Stimulated activated CD8-positive, alpha-beta memory T cell treated with anti-CD3 and anti-CD28 coated beads, Interleukin-15, amount 100 ng/mL, for 1 hour (primary cell): ENCODE results near the gene A4GNT.
"Not testable (repeated sequence)": the region's sequence is repeated elsewhere in the genome, so short reads cannot be mapped to it uniquely, and the experiment has no call there.

ENCODE experiments used
- DNase-seq: peaks from one replicate; pipeline ENCODE4 v3.0.0-alpha.2; 2020; ENCODE audit warnings: low read depth

A4GNT gene

DNA sequence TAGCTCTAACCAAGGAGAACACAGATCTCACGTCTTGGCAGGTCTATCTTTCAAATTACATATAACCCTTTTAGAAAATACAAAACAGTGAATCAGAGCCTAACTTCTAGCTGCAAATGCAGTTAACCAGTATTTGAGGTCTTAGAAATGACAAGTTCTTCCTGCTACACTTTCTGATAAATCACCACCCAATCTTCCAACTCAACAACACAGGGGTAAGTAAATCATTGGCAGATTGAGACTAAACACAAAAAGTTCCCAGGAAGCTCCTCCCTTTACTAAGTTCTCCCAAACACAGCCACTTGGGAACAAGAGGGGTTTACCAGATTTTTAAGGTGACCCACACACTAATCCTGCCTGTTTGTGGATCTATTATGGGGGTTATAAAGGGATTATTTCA is at the start of gene A4GNT:
Gene A4GNT, minus strand, starts transcription at position 152 of the 400 bp plus-strand sequence. CDS start 1,134 bp downstream, outside the sequence.
- DNase-seq = no peak

DNA sequence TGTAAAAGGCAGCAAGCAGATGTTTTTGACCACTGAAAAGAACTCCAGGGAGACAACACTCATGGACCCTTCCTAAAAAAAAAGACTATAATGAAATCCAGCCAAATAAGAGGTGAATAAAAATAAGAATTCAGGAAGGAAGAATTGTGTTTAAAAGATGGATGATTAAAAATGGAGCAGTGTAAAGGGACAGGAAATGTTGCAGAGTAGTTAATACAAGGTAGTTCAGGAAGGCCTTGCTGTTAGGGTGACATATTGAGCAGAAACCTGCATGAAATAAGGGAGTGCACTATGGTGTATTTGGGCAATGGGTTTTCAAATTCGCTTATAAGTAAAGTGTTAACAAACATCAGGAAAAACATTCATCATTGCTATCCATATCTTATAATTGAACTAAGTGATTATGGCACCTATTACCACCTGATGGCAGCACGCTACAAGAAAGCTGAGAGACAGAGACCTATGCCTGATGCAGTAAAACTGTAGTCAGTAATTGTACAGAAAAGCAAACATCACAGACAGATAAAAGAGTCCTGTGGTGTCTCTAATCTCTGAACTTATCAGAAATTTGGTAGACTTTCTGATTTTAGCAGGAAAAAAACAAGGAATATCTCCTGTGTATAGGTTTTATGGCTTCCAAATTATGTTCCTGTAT is 48.3 kb upstream of the A4GNT start:
- no peak for DNase-seq

DNA sequence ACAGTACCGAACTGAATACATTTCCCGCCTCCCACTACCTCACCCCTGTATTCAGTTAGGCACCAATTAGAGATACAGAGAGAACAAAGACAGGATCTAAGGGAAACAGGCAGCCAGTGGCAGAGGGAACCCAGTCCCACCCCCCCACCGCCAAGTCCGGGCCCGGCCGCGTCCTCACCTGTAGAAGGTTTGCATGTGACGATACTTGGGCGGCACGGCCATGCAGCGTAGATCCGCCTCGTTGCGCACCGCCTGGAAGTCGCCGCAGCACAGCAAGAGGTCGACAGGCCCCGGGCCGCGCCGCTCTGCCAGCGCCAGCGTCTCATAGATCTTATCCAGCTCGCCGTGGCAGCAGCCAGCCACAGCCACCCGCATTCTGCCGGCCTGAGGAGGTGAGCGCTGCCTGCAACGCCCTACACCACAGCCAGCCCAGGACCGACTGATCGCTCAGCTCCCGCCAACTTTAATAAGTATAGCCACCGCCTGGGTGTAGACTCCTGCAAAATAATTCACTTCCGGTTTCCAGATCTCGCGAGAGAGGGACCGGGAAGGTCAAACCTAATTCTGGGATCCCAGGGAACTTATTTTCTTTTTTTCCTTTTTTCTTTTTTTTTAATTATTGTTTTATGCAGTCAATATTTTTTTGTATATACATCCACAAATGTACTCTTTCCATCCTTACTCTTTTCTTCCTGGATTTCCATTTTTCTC is 42.4 kb upstream of the A4GNT start, which contains the start of gene DBR1:
Gene DBR1, minus strand, starts transcription at position 501 of the 711 bp plus-strand sequence. Its CDS starts 126 bp downstream, at position 375.
- peak; percentile 40 for DNase-seq

DNA sequence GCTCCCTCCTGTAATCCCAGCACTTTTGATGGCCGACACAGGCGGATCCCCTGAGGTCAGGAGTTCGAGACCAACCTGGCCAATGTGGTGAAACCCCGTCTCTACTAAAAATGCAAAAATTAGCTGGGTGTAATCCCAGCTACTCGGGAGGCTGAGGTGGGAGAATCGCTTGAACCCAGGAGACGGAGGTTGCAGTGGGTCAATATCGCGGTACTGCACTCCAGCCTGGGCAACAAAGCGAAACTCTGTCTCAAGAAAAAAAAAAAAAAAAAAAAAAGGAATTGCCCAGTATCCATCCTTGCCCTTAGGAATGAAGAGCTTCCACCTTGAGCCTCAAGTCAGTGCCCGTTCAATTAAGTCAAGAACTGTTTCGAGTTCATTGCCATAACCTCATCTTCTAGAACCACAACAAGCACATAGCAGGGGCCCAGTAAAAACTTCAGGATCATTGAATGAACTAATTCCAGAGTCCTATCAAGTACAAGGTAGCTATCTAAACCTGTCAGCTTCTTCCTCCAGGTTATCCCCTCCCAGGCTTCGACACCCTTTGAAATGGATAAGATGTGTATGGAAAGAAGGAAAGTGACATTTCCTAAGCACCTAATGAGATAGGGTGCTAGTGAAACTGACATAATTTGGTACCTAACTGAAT is 41.7 kb upstream of the A4GNT start:
- no peak for DNase-seq

DNA sequence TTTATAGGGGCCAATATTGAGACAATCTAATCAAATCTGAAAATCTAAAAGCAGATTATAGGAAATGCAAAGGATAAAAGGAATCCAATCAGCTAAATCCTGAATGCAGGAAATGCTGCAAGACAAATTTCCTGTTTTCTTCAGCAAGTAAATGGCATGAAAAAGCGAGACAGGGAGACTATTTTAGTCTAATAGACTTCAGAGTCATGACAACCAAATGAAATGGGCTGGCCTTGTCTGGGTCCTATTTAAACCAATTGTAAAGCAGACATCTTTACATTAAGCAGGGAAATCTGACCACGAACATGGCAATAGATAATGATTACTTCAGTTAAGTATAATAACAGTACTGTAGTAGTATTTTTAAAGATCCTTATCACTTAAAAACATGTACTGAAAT is 40.4 kb upstream of the A4GNT start:
- no peak for DNase-seq

DNA sequence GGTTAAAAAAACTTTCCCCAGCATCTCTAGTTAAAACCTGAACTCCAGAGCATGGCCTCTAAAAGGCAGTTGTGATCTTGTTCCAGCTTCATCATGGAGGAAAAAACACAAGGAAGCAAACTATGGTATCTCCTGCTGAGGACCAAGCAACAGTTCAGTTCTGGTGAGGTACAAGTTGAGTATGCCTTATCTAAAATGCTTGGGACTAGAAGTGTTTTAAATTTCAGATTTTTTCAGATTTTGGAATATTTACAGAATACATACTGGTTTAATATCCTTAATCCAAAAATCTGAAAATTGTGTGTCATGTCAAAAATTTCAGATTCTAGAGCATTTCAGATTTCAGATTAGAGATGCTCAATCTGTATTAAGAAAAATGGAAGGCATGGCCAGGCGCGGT is 32.9 kb upstream of the A4GNT start:
- DNase-seq = no peak

DNA sequence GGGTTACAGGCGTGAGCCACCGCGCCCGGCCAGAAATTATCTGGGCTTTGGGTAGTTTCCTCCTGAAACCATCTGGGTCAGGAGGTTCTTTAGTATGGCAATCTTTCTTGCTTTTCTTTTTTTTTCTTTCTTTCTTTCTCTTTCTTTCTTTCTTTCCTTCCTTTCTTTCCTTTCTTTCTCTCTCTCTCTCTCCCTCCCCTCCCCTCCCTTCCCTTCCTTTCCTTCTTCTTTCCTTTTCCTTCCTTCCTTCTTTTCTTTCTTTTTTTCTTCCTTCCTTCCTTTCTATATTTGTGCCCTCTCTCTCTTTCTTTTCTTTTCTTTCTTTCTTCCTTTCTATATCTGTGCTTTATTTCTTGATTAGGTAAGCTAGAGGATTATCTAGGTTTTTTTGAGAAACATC is 25.6 kb upstream of the A4GNT start:
- DNase-seq = no peak

DNA sequence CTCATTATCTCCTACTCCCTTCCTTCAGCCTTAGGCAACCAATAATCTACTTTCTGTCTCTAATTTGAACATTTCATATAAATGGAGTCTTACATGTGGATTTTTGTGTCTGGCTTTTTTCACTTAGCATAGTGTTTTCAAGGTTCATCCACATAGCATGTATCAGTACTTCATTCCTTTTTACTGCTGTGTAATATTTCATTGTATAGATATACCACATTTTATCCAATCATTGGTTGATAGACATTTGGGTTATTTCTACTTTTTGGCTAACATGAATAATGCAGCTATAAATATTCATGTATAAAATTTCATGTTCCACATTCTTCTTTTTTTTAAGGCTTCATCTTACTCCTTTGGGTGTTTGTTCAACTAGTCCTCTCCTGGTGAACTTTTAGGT is 22.3 kb upstream of the A4GNT start:
- DNase-seq = no peak

DNA sequence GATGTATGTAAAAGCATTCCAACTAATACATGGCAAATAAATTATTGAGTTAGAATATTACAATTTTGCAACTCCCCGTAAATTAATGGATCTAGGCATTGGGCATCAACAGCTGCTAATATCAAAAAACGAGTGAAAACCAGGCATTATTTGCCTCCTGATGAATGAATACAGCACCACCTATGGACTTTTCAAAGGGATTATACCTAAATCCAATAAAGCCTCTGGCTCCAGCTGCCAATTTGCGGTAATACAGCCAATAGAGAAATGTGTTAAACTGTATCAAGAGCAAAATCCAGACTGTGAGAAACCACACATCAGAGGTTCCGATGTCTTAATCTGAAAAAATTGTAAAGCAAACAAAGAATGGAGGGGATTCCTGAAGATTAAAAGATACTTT is 16.3 kb upstream of the A4GNT start:
- DNase-seq = no peak

DNA sequence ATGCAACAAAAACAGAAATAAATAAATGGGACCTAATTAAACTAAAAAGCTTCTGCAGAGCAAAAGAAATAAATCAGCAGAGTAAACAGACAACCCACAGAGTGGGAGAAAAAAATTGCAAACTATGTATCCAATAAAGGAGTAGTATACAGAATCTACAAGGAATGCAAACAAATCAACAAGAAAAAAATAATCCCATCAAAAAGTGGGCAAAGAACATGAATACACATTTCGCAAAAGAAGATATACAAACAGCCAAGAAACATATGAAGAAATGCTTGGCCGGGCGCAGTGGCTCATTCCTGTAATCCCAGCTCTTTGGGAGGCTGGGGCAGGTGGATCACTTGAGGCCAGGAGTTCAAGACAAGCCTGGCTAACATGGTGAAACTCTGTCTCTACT is 10.0 kb upstream of the A4GNT start:
- not testable (repeated sequence) for DNase-seq

DNA sequence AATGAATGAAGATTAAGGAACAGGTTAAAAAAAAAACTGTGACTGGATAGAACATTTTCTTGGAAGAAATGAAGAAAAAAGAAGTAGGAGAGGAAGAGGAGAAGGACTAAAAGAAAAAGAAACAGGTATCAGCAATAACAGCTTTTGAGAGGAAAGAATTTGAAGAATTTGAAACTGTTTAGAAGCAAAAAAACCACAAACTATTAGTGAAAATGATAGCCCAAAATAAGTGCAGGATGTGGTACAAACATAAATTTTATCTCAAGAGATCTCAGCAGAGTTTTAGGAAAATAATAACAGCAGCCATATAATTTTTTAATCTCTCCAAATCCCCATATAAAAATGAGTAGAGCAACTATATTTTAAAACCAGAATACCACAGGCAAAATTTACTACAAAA is 8.8 kb upstream of the A4GNT start:
- no peak for DNase-seq

DNA sequence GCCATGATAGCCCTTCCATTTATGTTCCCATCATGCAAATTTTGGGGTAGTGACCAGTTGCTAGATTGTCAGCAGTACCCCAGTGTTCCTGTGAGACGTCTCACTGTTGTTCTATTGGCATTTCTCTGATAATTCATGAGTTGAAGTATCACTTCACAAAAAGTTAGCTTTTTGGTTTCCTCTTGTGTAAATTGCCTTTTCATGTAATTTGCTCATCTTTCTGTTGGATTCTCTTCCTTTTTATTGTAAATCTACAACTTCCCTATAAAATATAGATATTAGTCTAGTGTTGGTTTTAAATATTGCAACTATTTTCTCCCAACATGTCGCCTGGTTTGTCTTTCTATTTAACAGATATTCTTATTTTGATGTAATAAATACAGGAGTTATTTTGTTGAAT is 7.5 kb upstream of the A4GNT start:
- DNase-seq = no peak

DNA sequence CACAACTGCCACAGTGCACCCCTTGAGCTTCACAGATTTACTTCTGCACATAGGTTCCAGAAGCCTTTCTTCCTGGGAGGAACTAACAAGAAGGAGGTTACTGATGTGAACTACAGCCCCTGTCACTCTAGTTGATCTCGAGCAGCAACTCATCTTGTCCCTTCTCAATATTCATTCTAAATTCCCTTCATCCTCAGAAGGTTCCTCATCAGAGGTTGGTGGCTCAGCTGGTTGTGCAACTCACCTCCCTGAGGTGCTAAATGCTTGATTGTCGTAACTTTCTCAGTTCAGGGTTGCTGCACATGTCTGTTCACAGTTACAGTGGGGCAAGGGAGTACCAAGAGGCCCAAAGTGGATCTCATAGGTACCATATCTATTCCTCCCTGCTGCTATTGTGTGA is 5.7 kb upstream of the A4GNT start:
- no peak for DNase-seq

DNA sequence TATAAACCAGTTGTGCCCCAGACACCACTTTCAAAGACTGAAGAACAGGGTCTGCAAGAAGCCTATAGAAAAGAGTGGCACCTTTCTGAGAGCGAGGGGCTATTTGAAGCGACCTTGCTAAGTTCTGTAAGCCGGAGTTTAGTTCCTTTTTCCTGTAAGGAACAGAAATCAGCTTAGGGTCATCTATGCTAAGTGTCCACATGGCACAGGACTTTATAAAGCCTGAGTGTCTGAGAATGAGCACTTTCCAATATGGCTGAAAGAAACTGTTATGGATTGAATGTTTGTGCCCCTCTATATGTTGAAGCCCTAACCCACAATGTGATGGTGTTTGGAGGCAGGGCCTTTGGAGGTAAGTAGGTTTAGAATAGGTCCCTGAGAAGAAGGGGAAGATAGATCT is 4.0 kb upstream of the A4GNT start:
- DNase-seq = no peak

DNA sequence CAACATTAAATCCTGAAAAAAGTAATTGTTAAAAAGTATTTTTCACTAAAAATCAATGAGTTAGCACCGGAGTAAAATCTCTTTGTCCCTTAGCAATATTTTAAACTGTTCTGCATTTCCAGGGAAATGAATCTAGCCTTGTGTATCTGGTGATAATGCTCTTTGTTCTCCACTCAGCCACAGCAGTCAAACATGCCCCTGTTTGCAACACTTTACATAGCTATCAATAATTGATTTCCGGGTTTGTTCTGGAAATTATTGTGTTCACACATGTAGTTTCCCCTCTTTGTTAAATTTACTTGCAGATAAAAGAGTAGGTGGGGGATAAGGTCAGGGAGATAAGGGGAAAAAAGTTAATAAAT is 3.6 kb upstream of the A4GNT start:
- DNase-seq = no peak

DNA sequence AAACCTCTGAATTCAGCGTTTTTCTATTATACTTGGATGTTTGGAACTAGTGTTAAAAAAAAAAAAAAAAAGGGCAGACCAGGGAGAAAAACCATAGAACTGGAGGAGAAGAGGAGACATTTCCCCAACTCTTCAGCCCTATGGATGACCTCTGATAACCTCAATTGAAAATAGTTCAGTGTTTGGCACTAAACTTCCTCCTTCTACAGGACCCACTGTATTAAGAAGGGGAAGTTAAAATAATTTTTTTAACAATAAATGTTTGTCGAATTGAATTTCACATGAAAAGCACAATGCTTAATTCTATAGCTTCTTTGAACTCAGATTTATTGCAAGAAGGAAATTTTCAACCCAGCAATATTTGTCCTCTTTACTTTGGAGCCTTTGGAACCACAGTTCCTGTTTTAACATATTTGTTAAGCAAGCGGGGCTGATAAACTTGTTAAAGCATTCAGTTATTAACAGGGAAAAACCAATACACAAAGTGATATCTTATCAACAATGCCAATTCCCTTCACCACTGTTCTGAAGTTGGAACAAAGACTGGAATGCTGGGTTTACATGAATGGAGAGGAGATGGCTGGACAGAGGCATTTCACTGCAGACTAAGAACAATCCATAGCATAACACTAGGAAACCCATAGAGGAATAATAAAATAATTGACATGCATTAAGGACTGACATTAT is 3.1 kb upstream of the A4GNT start:
- DNase-seq = no peak

DNA sequence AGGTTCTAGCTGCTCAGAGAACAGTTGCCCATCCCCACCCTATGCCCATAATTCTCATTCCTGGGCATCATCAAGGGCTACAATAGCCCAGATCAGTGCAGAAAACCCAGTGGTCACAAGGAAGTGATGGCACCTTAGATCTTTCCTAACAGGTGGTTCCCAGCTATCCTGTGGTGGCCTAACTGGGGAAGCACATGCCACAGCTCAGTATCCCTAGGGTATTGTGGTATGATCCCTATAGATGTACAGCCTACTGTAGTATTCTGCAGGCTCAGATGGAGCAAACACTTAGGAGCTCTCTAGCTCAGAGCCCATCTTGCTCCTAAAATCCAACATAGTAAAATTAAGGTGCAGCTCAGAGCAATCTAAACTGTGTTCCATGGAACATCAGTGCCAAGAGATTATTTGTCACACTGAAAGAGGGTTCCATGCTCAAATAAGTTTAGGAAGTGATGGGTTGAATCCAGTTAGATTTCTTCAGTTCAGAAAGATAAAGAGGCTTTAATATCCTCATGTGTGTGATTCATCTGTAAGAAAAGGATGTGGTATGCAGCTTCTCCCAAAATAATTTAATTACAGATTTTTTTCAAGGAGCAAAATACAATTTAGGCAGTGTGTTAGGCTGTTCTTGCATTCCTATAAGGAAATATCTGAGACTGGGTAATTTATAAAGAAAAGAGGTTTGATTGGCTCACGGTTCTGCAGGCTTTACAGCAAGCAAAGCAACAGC is 4.4 kb downstream of the A4GNT start:
- no peak for DNase-seq

DNA sequence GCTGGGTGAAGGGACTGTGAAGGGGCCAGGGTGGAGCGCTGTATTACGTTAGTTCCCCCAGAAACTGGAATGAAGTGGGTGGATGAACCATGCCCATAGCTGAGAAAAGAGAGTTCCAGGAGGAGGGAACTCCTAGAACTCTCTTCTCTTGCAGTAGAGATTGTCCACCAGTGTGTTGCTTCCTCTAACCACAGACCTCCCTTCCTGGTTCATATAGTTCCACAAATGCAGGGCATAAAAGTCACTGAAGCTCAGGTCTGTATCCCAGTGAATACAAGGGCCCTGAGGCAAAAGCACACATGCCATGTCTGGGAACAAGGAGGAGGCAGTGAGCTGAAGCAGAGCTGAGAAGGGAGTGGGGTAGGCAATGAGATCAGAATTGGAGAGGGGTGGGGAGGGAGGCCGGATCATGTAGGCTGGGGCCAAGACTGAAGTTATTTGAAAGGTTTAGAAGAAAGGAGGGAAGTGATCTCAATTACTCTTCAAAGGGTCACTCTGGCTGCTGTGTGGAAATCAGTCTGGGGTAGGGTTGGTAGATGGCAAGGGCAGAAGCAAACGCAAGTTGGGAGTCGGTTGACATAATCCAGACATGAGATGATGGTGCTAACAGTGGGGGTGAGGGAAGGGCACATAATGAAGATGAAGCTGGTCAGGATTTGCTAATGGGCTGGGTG is 6.5 kb downstream of the A4GNT start:
- no peak for DNase-seq

DNA sequence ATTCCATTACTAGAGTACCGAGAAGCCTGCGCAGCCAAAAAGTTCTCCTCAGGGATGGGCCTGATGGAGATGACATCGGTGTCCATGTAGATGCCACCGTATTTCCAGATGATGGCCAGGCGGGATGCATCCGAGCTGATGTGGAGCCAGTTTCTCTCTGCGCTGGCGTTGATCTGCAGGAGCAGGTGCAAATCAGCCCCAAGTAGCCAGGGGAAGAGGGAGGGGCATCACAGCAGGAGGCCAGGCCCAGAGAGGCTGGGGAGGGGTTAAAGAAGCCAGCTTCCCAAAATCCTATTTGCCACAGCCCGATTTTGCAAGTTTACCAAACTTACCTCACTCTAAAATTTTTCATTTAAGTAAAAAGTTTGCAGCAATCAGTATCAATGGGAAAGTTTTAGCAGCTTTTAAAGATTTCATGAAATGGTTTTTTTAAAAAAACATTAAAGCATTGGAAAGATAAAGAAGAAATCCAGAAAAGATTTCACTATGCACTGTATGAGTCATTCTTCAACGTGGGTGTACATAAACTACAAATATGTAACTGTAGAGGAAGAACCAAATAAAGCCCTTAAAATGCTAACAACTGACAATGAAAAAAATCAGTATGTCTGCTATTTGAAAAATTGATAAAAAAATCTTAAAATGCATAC is 7.4 kb downstream of the A4GNT start:
- no peak for DNase-seq

DNA sequence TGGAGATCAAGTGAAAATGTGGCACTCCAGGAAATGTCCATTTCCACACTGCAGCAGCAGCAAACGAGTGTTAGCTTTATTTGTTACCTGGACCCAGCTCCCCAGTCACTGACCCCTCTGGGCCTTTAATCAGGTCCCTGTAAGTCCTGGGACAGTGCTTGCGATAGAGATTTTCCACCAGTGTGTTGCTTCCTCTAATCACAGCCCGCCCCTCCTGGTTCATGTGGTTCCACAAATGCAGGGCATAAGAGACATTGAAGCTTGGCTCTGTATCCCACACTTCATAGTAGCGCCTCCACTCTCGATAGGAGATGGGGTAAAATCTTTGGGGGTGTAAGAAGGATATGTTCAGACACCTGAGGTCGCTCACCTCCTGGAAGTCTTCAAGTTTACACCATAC is 8.0 kb downstream of the A4GNT start:
- DNase-seq = no peak

DNA sequence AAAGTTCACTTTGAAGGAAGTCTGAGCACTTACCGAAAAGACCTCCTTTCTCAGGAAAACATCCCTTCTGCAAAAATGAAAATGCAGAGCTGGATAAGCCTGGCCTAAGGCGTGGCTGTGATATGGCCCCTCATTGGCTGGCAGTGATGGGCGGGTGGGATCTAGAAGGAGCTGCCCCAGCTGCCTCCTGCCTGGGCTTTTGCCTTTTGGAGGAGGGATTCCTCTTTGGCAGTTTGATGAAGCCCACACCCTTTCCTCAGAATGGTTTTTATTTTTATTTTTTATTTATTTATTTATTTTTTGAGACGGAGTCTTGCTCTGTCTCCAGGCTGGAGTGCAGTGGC is 12.8 kb downstream of the A4GNT start:
- no peak for DNase-seq
